Ishikawa (cell line): ENCODE results near the gene DPH2.

Experiments used
- CEBPB ChIP-seq: IDR thresholded peaks from 2 replicates; pipeline ENCODE4 v1.6.1; 2012
- CREB1 ChIP-seq: IDR thresholded peaks from 2 replicates; pipeline ENCODE4 v1.6.1; 2012; ENCODE audit warnings: low read depth
- EGR1 ChIP-seq: IDR thresholded peaks from 2 replicates; pipeline ENCODE4 v1.6.1; 2012
- EP300 ChIP-seq: IDR thresholded peaks from 2 replicates; pipeline ENCODE4 v1.6.1; 2012; ENCODE audit warnings: borderline replicate concordance
- FOXM1 ChIP-seq: IDR thresholded peaks from 2 replicates; pipeline ENCODE4 v1.6.1; 2012; ENCODE audit warnings: low read depth, borderline replicate concordance
- NFIC ChIP-seq: IDR thresholded peaks from 2 replicates; pipeline ENCODE4 v1.6.1; 2012
- RAD21 ChIP-seq: IDR thresholded peaks from 2 replicates; pipeline ENCODE4 v1.6.1; 2012; ENCODE audit warnings: low read depth
- TAF1 ChIP-seq: IDR thresholded peaks from 2 replicates; pipeline ENCODE4 v1.6.1; 2012; ENCODE audit warnings: low read depth, mild to moderate bottlenecking
- TCF12 ChIP-seq: IDR thresholded peaks from 2 replicates; pipeline ENCODE4 v1.6.1; 2012; ENCODE audit warnings: low read depth
- TEAD4 ChIP-seq: IDR thresholded peaks from 2 replicates; pipeline ENCODE4 v1.6.1; 2012
- YY1 ChIP-seq: IDR thresholded peaks from 2 replicates; pipeline ENCODE4 v1.6.1; 2012; ENCODE audit warnings: low read depth
- ZBTB7A ChIP-seq: IDR thresholded peaks from 2 replicates; pipeline ENCODE4 v1.6.1; 2012; ENCODE audit warnings: low read depth
- TF ChIP-seq, protein P1 (sequence below): IDR thresholded peaks from 2 replicates; pipeline ENCODE4 v1.6.1; 2012
- TF ChIP-seq, protein P2 (sequence below): IDR thresholded peaks from 2 replicates; pipeline ENCODE4 v1.6.1; 2012; ENCODE audit warnings: low read depth, mild to moderate bottlenecking
- TF ChIP-seq, protein P3 (sequence below): IDR thresholded peaks from 2 replicates; pipeline ENCODE4 v1.6.1; 2012

The DPH2 gene

DNA sequence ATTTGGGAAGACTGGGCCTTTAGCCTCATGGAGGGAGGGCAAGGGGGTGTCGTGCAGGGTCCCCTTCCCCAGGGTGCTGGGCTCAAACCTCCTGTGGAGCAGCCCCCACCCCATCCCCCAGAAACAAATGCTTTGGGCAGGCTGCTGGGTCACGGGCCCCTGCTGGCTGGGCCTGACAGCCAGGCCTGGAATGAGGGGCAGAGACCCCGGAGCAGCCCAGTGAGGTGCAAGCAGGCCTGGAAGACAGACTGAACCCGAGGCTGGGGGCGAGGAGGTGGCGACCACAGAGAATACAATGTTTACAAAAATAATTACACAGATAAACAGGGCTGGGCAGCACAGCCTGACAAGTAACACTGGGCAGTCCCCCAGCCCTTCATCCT lies 26.9 kb downstream of the DPH2 start:
- TF ChIP-seq FOXM1: no peak

DNA sequence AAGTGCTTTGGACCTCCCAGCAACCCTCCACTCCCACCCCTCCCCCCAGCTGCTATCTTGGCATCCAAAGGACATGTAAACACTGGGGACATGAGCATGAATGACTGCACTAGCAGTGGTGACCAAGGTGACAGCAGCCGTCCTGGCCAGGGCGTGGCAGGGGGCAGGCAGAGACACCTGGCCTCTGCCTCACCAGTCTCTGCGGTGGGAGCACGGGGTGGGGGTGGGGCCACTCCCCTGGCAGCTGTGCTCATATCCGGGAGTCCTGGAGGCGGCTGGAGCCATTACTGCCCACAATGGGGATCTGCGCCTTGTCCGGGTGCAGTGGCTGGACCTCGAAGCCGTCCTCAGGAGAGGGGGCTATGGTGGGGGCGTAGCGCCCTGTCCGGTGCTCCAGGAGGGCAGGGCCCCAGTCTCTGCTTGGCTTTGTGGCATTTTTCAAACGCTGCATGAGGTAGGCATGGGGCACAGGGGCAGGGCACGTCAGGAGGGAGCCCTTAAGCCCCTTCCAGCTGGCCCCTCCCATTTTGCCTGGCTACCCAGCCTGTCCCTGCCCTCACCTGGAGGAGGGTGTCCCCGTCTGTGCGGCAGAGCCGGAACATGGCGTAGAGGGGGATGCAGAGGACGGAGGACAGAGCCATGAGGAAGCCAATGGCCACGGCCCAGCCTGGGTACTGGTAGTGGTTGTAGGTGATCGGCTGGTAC lies 27.6 kb downstream of the DPH2 start:
- TF ChIP-seq TCF12 (no peak), TEAD4 (no peak), EGR1 (no peak), TAF1 (no peak), CREB1 (no peak), EP300 (no peak), ZBTB7A (no peak), RAD21 (no peak), YY1 (no peak), NFIC (no peak), CEBPB (no peak), FOXM1 (no peak)
- TF ChIP-seq, protein P1, sequence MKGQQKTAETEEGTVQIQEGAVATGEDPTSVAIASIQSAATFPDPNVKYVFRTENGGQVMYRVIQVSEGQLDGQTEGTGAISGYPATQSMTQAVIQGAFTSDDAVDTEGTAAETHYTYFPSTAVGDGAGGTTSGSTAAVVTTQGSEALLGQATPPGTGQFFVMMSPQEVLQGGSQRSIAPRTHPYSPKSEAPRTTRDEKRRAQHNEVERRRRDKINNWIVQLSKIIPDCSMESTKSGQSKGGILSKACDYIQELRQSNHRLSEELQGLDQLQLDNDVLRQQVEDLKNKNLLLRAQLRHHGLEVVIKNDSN: no peak
- TF ChIP-seq, protein P2, sequence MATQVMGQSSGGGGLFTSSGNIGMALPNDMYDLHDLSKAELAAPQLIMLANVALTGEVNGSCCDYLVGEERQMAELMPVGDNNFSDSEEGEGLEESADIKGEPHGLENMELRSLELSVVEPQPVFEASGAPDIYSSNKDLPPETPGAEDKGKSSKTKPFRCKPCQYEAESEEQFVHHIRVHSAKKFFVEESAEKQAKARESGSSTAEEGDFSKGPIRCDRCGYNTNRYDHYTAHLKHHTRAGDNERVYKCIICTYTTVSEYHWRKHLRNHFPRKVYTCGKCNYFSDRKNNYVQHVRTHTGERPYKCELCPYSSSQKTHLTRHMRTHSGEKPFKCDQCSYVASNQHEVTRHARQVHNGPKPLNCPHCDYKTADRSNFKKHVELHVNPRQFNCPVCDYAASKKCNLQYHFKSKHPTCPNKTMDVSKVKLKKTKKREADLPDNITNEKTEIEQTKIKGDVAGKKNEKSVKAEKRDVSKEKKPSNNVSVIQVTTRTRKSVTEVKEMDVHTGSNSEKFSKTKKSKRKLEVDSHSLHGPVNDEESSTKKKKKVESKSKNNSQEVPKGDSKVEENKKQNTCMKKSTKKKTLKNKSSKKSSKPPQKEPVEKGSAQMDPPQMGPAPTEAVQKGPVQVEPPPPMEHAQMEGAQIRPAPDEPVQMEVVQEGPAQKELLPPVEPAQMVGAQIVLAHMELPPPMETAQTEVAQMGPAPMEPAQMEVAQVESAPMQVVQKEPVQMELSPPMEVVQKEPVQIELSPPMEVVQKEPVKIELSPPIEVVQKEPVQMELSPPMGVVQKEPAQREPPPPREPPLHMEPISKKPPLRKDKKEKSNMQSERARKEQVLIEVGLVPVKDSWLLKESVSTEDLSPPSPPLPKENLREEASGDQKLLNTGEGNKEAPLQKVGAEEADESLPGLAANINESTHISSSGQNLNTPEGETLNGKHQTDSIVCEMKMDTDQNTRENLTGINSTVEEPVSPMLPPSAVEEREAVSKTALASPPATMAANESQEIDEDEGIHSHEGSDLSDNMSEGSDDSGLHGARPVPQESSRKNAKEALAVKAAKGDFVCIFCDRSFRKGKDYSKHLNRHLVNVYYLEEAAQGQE: no peak
- TF ChIP-seq, protein P3, sequence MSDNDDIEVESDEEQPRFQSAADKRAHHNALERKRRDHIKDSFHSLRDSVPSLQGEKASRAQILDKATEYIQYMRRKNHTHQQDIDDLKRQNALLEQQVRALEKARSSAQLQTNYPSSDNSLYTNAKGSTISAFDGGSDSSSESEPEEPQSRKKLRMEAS: no peak

DNA sequence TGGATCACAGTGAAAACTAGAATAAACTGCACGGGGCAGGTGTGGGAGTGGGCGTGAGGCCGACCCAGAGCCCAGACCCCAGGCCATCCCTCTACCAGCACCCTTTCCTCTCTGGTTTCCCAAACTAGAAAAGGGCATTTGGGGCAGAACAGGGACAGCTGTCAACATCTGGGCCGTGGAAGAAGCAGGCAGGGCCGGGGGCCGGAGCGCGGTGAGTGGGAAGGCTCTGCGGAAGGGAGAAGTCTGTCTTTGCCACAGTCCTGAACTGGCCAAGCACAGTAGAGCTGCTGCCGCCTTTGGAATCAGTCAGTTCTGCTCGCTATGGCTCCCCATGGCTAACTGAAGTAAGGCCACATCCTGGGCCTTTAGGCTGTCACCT lies 28.2 kb downstream of the DPH2 start:
- TF ChIP-seq, protein P3: no peak
- no peak for TF ChIP-seq CEBPB

DNA sequence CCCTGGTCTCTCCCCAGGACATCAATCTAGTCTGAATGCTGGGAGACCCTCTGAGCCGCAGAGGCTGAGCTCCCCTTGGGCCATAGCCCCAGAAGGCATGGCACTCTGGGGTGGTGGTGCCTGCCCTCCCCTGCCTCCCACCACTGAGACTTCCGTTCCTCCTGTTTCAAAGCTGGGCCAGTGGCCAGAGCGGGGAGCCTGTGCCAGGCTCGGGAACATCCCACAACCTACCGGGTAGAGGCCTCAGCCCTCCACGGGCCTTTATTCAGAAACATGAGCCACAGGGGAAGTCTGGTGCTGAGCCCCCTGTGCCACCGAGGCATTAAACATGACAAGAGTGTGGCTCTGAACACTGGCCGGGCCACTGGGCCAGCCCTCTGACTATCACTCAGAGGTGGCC lies 29.6 kb downstream of the DPH2 start:
- TF ChIP-seq TAF1 (no peak), RAD21 (no peak), TCF12 (no peak), CEBPB (no peak), TEAD4 (no peak), ZBTB7A (no peak), FOXM1 (no peak), EGR1 (no peak), CREB1 (no peak), NFIC (no peak), EP300 (no peak), YY1 (no peak)
- TF ChIP-seq, protein P1: no peak
- TF ChIP-seq, protein P2: no peak
- TF ChIP-seq, protein P3: no peak

DNA sequence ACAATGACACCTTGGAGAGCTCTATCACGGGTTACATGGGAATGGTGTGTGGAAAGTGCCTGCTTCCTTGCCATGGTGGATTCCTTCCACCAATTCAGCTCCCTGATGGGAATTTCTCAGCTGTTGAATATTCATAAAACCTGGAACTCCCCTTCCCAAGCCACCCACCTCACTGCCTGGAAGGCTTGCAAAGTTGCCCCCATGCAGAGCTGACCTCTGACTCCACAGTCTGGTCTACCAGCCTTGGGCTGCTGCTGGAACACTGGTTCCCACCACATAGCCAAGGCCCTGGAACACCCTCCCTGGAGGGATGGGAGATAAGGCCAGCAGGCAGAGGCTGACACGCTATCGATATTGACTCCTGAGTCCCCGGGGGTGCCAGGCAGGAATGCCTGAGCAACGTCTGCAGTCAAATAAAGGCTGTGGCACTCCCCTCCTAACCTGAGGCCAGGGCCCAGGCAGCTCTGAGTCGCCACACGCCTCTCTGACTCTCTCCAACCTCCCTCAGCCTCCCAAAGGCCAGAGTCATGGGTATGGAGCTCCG lies 30.4 kb downstream of the DPH2 start:
- no peak for TF ChIP-seq CEBPB
- TF ChIP-seq ZBTB7A: no peak
- TF ChIP-seq, protein P2: no peak
- TF ChIP-seq YY1: no peak
